Hepatocyte (in vitro differentiated cells): ENCODE results near the gene CUL5.

Experiments used
- EZH2 ChIP-seq: fragments of 200-600 bp; sonication (generic); IDR thresholded peaks from 2 replicates; pipeline ENCODE4 v1.6.1; 2016; ENCODE audit warnings: antibody characterized with exemption, mild to moderate bottlenecking, borderline replicate concordance
- EZH2phosphoT487 ChIP-seq: fragments of 200-600 bp; sonication (generic); IDR thresholded peaks from one replicate; pipeline ENCODE4 v1.6.1; 2018; ENCODE audit warnings: antibody characterized with exemption, mild to moderate bottlenecking, low read depth, moderate library complexity; ENCODE audit not compliant: unreplicated experiment, severe bottlenecking
- TF ChIP-seq, protein P1 (sequence below): fragments of 200-600 bp; sonication (generic); IDR thresholded peaks from 2 replicates; pipeline ENCODE4 v1.5.1; 2016; ENCODE audit warnings: antibody characterized with exemption, mild to moderate bottlenecking; ENCODE audit not compliant: poor library complexity

DNA sequence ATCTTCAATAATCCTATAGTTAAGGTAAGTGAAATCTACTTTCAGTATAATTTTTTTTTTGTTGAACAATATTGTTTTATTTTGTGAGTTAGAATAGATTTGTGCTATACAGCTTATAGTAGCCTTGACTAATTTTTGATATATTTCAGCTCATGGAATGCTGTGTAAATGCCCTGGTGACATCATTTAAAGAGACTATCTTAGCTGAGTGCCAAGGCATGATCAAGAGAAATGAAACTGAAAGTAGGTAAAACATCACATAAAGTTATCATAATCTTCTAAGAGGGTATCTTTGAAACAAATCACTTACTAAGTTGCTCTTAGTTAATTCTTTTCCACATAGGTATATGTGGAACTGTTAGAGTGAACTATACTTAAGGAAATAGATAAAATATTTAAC lies 61.2 kb downstream of the CUL5 start:
- TF ChIP-seq, protein P1, sequence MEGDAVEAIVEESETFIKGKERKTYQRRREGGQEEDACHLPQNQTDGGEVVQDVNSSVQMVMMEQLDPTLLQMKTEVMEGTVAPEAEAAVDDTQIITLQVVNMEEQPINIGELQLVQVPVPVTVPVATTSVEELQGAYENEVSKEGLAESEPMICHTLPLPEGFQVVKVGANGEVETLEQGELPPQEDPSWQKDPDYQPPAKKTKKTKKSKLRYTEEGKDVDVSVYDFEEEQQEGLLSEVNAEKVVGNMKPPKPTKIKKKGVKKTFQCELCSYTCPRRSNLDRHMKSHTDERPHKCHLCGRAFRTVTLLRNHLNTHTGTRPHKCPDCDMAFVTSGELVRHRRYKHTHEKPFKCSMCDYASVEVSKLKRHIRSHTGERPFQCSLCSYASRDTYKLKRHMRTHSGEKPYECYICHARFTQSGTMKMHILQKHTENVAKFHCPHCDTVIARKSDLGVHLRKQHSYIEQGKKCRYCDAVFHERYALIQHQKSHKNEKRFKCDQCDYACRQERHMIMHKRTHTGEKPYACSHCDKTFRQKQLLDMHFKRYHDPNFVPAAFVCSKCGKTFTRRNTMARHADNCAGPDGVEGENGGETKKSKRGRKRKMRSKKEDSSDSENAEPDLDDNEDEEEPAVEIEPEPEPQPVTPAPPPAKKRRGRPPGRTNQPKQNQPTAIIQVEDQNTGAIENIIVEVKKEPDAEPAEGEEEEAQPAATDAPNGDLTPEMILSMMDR = no peak
- TF ChIP-seq EZH2 = no peak
- no peak for TF ChIP-seq EZH2phosphoT487
